ENCODE measurements around the gene PRIMA1.

- TF ChIP-seq CTCF (IDR thresholded peaks at IDR 0.05): no peak
- TF ChIP-seq POLR2AphosphoS5 (IDR thresholded peaks at IDR 0.05; ENCODE audit: low read depth, low read length): no peak
Observed at GRCh38 chr14:93803408-93804318, 15.4 kb upstream of the PRIMA1 start.

Data from Panc1 (cell line).